Liver (tissue), 9 donors: Measurements from ENCODE around the gene KBTBD2. TPM values are rescaled to one million over a fixed set of nuclear protein-coding genes. Genes with fewer than 3 reads are reported as not detected.
"Not testable (repeated sequence)": the region's sequence is repeated elsewhere in the genome, so short reads cannot be mapped to it uniquely, and the experiment has no call there.

Experiments used
- DNase-seq: peaks from one replicate; pipeline ENCODE4 v3.0.0-alpha.2; 2017; ENCODE audit warnings: low spot score
- H3K27ac ChIP-seq, 2 donors: one replicate each; pipeline ENCODE4 v1.7.0; 2013; ENCODE audit warnings: inconsistent platforms in 2 of 2, low read length in 2 of 2, control low read depth in 1 of 2, low read depth in 1 of 2, mild to moderate bottlenecking in 1 of 2
- H3K27me3 ChIP-seq, 4 donors: one replicate each; pipeline versions ENCODE4 v1.6.1 to v1.7.0; 2013; ENCODE audit warnings: low read length in 3 of 4, inconsistent platforms in 1 of 4, mild to moderate bottlenecking in 1 of 4, moderate library complexity in 1 of 4; ENCODE audit not compliant: control insufficient read depth in 4 of 4, insufficient read depth in 4 of 4
- H3K36me3 ChIP-seq, 4 donors: one replicate each; pipeline versions ENCODE4 v1.6.1 to v1.7.0; 2013; ENCODE audit warnings: low read length in 3 of 4, mild to moderate bottlenecking in 3 of 4, low read depth in 1 of 4, moderate library complexity in 1 of 4; ENCODE audit not compliant: control insufficient read depth in 4 of 4, insufficient read depth in 3 of 4
- H3K4me1 ChIP-seq, 4 donors: one replicate each; pipeline versions ENCODE4 v1.6.1 to v1.7.0; 2013; ENCODE audit warnings: low read length in 3 of 4, mild to moderate bottlenecking in 3 of 4, moderate library complexity in 1 of 4; ENCODE audit not compliant: control insufficient read depth in 4 of 4, insufficient read depth in 4 of 4
- H3K4me3 ChIP-seq, 3 donors: one replicate each; pipeline versions ENCODE4 v1.6.1 to v1.7.0; 2013; ENCODE audit warnings: low read length in 3 of 3, control low read depth in 1 of 3, low read depth in 1 of 3, mild to moderate bottlenecking in 1 of 3
- H3K9ac ChIP-seq, 2 donors: one replicate each; pipeline ENCODE4 v1.7.0; 2013; ENCODE audit warnings: low read length in 2 of 2, mild to moderate bottlenecking in 2 of 2, moderate library complexity in 2 of 2, control low read depth in 1 of 2, low read depth in 1 of 2
- H3K9me3 ChIP-seq, 4 donors: one replicate each; pipeline versions ENCODE4 v1.6.1 to v1.7.0; 2013; ENCODE audit warnings: low read length in 3 of 4; ENCODE audit not compliant: control insufficient read depth in 4 of 4
- EGR1 ChIP-seq, 2 donors: IDR thresholded peaks; 2 replicates each; pipeline ENCODE4 v1.6.1; 2016 to 2018; ENCODE audit warnings: antibody characterized with exemption in 2 of 2, low read depth in 2 of 2
- FOXA1 ChIP-seq: IDR thresholded peaks from 2 replicates; pipeline ENCODE4 v1.6.1; 2016; ENCODE audit warnings: antibody characterized with exemption
- FOXA2 ChIP-seq: IDR thresholded peaks from 2 replicates; pipeline ENCODE4 v1.6.1; 2016; ENCODE audit warnings: antibody characterized with exemption
- GABPA ChIP-seq, 2 donors: IDR thresholded peaks in 1 of 2; conservative IDR thresholded peaks in 1 of 2; 2 replicates each; pipeline ENCODE4 v1.6.1; 2016; ENCODE audit warnings: antibody characterized with exemption in 2 of 2, mild to moderate bottlenecking in 1 of 2, moderate library complexity in 1 of 2
- HNF4A ChIP-seq, 2 donors: conservative IDR thresholded peaks; 2 replicates each; pipeline ENCODE4 v1.6.1; 2016; ENCODE audit warnings: antibody characterized with exemption in 2 of 2, mild to moderate bottlenecking in 2 of 2
- HNF4G ChIP-seq: IDR thresholded peaks from 2 replicates; pipeline ENCODE4 v1.6.1; 2016; ENCODE audit warnings: antibody characterized with exemption
- JUND ChIP-seq, 2 donors: IDR thresholded peaks; 2 replicates each; pipeline ENCODE4 v1.6.1; 2016; ENCODE audit warnings: antibody characterized with exemption in 2 of 2
- NR2F2 ChIP-seq: IDR thresholded peaks from 2 replicates; pipeline ENCODE4 v1.6.1; 2016; ENCODE audit warnings: antibody characterized with exemption
- RAD21 ChIP-seq, 2 donors: IDR thresholded peaks; 2 replicates each; pipeline ENCODE4 v1.6.1; 2016; ENCODE audit warnings: antibody characterized with exemption in 2 of 2, mild to moderate bottlenecking in 2 of 2
- RXRA ChIP-seq, 2 donors: IDR thresholded peaks; 2 replicates each; pipeline ENCODE4 v1.6.1; 2017 to 2018; ENCODE audit warnings: antibody characterized with exemption in 2 of 2, mild to moderate bottlenecking in 1 of 2
- SP1 ChIP-seq: IDR thresholded peaks from 2 replicates; pipeline ENCODE4 v1.6.1; 2018; ENCODE audit warnings: antibody characterized with exemption, mild to moderate bottlenecking
- TAF1 ChIP-seq: conservative IDR thresholded peaks from 2 replicates; pipeline ENCODE4 v1.6.1; 2016; ENCODE audit warnings: antibody characterized with exemption, mild to moderate bottlenecking
- YY1 ChIP-seq: IDR thresholded peaks from 2 replicates; pipeline ENCODE4 v1.6.1; 2016; ENCODE audit warnings: antibody characterized with exemption, mild to moderate bottlenecking
- WGBS: extraction: QIAGEN DNeasy Blood & Tissue Kit; methylation state at CpG from one replicate; pipeline ENCODE4 v1.1.7; 2013; 5-methylcytosine and 5-hydroxymethylcytosine counted together
- polyA plus RNA-seq, 2 donors: library from polyadenylated mRNA; stranded (reverse) in 1 of 2; unstranded in 1 of 2; fragments of 200-250 nt in 1 of 2; fragments of >200 nt in 1 of 2; fragmentation: Nextera tagmentation in 1 of 2; extraction: Ambion mirVana in 1 of 2; gene quantifications; one replicate each; pipeline versions ENCODE4 v1.2.1 to v1.2.3, GENCODE V29; 2013 to 2015
- total RNA-seq, 2 donors: library from RNA; depleted of rRNA; stranded (reverse); fragments of >200 nt; gene quantifications; one replicate each; pipeline ENCODE4 v1.2.3, GENCODE V29; 2014
- TF ChIP-seq, protein P1 (sequence below): IDR thresholded peaks from 2 replicates; pipeline ENCODE4 v1.6.1; 2016; ENCODE audit warnings: antibody characterized with exemption
- TF ChIP-seq, protein P2 (sequence below): fragments of 150-350 bp; IDR thresholded peaks from 2 replicates; pipeline ENCODE4 v1.5.1; 2017; ENCODE audit warnings: improper control_type of control experiment, low read depth, low read length; ENCODE audit not compliant: missing input control
- TF ChIP-seq, protein P3 (sequence below): IDR thresholded peaks from 2 replicates; pipeline ENCODE4 v1.6.1; 2016; ENCODE audit warnings: antibody characterized with exemption, mild to moderate bottlenecking
- TF ChIP-seq, protein P4 (sequence below): IDR thresholded peaks from 2 replicates; pipeline ENCODE4 v1.6.1; 2016; ENCODE audit warnings: antibody characterized with exemption
- TF ChIP-seq, protein P5 (sequence below): IDR thresholded peaks from 2 replicates; pipeline ENCODE4 v1.6.1; 2016; ENCODE audit warnings: antibody characterized with exemption
- donor health status: healthy.
- donor health status: healthy.
- donor health status: healthy.
- donor health status: healthy.
- donor health status: healthy.

The KBTBD2 gene
- total and polyA plus RNA-seq, 4 donors: 7.1 to 29.5 (median 15.1) TPM

DNA sequence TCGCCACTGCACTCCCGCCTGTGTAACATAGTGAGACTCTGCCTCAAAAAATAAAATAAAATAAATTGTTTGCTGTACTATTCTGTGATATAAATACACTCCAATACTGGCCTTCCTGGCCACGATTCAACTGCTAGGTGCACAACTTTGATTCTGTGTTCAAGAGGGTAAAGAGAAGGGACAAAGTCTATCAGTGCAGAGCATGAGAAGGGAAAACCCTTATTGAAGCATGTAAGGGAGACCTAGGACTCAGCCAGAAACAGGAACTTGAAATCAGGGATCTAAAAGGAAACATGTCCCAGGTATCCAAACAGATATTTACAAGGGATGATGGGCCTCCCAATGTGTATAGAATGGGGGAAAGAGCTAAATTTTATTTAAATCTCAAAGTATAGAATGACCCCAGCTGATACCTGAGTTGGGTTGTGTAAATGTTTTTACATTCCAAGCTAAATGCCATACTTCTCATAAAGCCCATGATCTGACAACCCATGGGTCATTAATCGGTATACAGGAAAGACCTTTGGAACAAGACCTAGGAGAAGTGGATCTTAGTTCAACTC lies 9.0 kb upstream of the KBTBD2 start:
- Histone ChIP-seq H3K9ac (no peak overlapping the region), H3K4me1 (peaks cover 0 to 2% (median 0%) of the 10 kb centered on the region in 4 donors), H3K4me3 (no peak overlapping the region), H3K27ac (no peak overlapping the region), H3K27me3 (no peaks in the 10 kb centered on the region), H3K9me3 (no peaks in the 10 kb centered on the region), H3K36me3 (no peaks in the 10 kb centered on the region)
- peak in 1 of 2 donors; percentile 58 for TF ChIP-seq HNF4A (conservative IDR thresholded peaks at IDR 0.05)
- TF ChIP-seq RXRA (IDR thresholded peaks at IDR 0.05): no peak
- no peak for TF ChIP-seq JUND (IDR thresholded peaks at IDR 0.05)
- no peak for TF ChIP-seq NR2F2
- 78% methylated on average over 4 of the region's 4 CpGs for WGBS
- DNase-seq: no peak

DNA sequence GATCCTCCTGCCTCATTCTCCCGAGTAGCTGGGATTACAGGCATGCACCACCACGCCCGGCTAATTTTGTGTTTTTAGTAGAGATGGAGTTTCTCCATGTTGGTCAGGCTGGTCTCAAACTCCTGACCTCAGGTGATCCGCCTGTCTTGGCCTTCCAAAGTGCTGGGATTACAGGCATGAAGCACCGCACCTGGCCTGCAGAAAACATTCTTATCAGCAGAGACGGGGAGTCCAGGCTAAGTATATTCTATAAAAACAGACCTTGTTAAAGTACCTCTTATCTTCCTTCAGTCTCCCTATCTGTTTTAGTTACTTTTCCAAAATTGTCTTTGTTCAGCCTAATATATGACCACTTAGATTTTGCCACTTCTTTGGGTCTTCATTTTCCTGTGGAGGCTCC lies 5.8 kb upstream of the KBTBD2 start:
- not testable (repeated sequence) for H3K9me3 ChIP-seq, H3K4me1 ChIP-seq, DNase-seq, H3K9ac ChIP-seq, H3K27ac ChIP-seq, H3K27me3 ChIP-seq, H3K36me3 ChIP-seq, H3K4me3 ChIP-seq
- WGBS: 93% methylated on average over 6 of the region's 6 CpGs

DNA sequence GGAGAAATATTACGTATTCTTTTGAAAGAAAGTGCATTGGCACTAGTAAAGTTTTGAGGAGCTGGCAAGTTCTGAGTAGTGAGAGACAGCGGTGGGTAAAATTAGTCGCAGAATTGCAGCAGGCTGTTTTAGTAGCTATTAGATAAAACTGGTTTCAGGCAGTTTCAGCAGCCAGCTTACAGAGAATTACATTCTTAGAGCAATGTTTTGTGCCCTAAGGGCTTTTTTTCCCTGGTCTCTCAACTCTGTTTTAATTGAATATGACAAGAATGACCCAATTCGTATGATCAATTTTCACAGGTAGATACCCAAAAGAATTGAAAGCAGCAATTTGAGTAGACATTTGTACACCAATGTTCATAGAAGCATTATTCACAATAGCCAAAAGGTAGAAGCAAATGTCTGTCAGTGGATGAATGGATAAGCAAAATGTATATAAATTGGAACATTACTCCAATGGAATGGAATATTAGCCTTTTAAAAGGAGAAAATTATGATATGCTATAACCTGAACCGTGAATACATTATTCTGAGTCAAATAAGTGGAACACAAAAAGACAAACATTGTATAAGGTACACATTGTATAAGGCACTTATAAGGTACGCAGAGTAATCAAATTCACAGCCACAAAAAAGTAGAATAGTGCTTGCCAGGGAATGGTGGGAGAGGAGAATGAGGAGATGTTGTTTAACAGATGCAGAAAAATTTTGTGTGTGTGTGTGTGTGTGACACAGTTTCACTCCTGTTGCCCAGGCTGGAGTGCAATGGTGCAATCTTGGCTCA lies 5.2 kb upstream of the KBTBD2 start:
- Histone ChIP-seq H3K4me3 (no peak overlapping the region), H3K9ac (no peak overlapping the region), H3K36me3 (no peaks in the 10 kb centered on the region), H3K9me3 (no peaks in the 10 kb centered on the region), H3K27me3 (no peaks in the 10 kb centered on the region), H3K27ac (no peak overlapping the region), H3K4me1 (peaks cover 0 to 9% (median 0%) of the 10 kb centered on the region in 4 donors)
- TF ChIP-seq, protein P1, sequence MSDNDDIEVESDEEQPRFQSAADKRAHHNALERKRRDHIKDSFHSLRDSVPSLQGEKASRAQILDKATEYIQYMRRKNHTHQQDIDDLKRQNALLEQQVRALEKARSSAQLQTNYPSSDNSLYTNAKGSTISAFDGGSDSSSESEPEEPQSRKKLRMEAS: no peak
- TF ChIP-seq YY1 (no peak), HNF4G (no peak), EGR1 (IDR thresholded peaks at IDR 0.05; ENCODE audit: low read depth in 2 of 2) (no peak), NR2F2 (no peak), RXRA (IDR thresholded peaks at IDR 0.05) (no peak), SP1 (no peak), RAD21 (IDR thresholded peaks at IDR 0.05) (no peak), FOXA1 (no peak), HNF4A (conservative IDR thresholded peaks at IDR 0.05) (no peak), TAF1 (no peak), FOXA2 (no peak), JUND (IDR thresholded peaks at IDR 0.05) (no peak), GABPA (IDR thresholded peaks at IDR 0.05 in 1 of 2, conservative IDR thresholded peaks at IDR 0.05 in 1 of 2) (no peak)
- TF ChIP-seq, protein P2, sequence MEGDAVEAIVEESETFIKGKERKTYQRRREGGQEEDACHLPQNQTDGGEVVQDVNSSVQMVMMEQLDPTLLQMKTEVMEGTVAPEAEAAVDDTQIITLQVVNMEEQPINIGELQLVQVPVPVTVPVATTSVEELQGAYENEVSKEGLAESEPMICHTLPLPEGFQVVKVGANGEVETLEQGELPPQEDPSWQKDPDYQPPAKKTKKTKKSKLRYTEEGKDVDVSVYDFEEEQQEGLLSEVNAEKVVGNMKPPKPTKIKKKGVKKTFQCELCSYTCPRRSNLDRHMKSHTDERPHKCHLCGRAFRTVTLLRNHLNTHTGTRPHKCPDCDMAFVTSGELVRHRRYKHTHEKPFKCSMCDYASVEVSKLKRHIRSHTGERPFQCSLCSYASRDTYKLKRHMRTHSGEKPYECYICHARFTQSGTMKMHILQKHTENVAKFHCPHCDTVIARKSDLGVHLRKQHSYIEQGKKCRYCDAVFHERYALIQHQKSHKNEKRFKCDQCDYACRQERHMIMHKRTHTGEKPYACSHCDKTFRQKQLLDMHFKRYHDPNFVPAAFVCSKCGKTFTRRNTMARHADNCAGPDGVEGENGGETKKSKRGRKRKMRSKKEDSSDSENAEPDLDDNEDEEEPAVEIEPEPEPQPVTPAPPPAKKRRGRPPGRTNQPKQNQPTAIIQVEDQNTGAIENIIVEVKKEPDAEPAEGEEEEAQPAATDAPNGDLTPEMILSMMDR: no peak
- TF ChIP-seq, protein P3, sequence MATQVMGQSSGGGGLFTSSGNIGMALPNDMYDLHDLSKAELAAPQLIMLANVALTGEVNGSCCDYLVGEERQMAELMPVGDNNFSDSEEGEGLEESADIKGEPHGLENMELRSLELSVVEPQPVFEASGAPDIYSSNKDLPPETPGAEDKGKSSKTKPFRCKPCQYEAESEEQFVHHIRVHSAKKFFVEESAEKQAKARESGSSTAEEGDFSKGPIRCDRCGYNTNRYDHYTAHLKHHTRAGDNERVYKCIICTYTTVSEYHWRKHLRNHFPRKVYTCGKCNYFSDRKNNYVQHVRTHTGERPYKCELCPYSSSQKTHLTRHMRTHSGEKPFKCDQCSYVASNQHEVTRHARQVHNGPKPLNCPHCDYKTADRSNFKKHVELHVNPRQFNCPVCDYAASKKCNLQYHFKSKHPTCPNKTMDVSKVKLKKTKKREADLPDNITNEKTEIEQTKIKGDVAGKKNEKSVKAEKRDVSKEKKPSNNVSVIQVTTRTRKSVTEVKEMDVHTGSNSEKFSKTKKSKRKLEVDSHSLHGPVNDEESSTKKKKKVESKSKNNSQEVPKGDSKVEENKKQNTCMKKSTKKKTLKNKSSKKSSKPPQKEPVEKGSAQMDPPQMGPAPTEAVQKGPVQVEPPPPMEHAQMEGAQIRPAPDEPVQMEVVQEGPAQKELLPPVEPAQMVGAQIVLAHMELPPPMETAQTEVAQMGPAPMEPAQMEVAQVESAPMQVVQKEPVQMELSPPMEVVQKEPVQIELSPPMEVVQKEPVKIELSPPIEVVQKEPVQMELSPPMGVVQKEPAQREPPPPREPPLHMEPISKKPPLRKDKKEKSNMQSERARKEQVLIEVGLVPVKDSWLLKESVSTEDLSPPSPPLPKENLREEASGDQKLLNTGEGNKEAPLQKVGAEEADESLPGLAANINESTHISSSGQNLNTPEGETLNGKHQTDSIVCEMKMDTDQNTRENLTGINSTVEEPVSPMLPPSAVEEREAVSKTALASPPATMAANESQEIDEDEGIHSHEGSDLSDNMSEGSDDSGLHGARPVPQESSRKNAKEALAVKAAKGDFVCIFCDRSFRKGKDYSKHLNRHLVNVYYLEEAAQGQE: no peak
- TF ChIP-seq, protein P4, sequence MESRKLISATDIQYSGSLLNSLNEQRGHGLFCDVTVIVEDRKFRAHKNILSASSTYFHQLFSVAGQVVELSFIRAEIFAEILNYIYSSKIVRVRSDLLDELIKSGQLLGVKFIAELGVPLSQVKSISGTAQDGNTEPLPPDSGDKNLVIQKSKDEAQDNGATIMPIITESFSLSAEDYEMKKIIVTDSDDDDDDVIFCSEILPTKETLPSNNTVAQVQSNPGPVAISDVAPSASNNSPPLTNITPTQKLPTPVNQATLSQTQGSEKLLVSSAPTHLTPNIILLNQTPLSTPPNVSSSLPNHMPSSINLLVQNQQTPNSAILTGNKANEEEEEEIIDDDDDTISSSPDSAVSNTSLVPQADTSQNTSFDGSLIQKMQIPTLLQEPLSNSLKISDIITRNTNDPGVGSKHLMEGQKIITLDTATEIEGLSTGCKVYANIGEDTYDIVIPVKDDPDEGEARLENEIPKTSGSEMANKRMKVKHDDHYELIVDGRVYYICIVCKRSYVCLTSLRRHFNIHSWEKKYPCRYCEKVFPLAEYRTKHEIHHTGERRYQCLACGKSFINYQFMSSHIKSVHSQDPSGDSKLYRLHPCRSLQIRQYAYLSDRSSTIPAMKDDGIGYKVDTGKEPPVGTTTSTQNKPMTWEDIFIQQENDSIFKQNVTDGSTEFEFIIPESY: no peak
- TF ChIP-seq, protein P5, sequence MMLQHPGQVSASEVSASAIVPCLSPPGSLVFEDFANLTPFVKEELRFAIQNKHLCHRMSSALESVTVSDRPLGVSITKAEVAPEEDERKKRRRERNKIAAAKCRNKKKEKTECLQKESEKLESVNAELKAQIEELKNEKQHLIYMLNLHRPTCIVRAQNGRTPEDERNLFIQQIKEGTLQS: no peak
- DNase-seq: no peak
- 93% methylated on average over 6 of the region's 6 CpGs for WGBS
